ENCODE data around the gene BBS2. TPM values are rescaled to one million over a fixed set of nuclear protein-coding genes. Genes with fewer than 3 reads are reported as not detected.

The BBS2 gene
- total RNA-seq, 4 donors from 2014 or later: 25.3 to 52.6 (median 37.9) TPM

- no peak for TF ChIP-seq CTCF (IDR thresholded peaks at IDR 0.05; ENCODE audit: low read depth)
Measured at GRCh38 chr16:56483394-56483793, 36.4 kb downstream of the BBS2 start.

GRCh38 chr16:56482683-56483236 lies 37.1 kb downstream of the BBS2 start:
- TF ChIP-seq CTCF (IDR thresholded peaks at IDR 0.05; ENCODE audit: low read depth): no peak

GRCh38 chr16:56481468-56482122 lies 38.2 kb downstream of the BBS2 start:
- no peak for TF ChIP-seq CTCF (IDR thresholded peaks at IDR 0.05; ENCODE audit: low read depth)

GRCh38 chr16:56480776-56481467 lies 38.9 kb downstream of the BBS2 start:
- no peak for TF ChIP-seq CTCF (IDR thresholded peaks at IDR 0.05; ENCODE audit: low read depth)

GRCh38 chr16:56479469-56479868 lies 40.4 kb downstream of the BBS2 start:
- TF ChIP-seq CTCF (IDR thresholded peaks at IDR 0.05; ENCODE audit: low read depth): no peak

GRCh38 chr16:56478281-56479049 lies 41.4 kb downstream of the BBS2 start:
- no peak for TF ChIP-seq CTCF (IDR thresholded peaks at IDR 0.05; ENCODE audit: low read depth)

Measured in subcutaneous adipose tissue (tissue), 4 donors.